Cerebellar nuclear complex (tissue), 1 donor: ENCODE results near the gene ANTXR1.

Experiments used
- DNase-seq, 2 experiments: peaks; one replicate each; lab custom pipeline; 2025; lab: John Stamatoyannopoulos, UW

Gene ANTXR1

GRCh38 chr2:69013142-69013839 lies at the start of gene ANTXR1:
Gene ANTXR1, plus strand, starts transcription at chr2:69013179. Its CDS starts 321 bp downstream, at chr2:69013500.
- no peak for DNase-seq

DNA sequence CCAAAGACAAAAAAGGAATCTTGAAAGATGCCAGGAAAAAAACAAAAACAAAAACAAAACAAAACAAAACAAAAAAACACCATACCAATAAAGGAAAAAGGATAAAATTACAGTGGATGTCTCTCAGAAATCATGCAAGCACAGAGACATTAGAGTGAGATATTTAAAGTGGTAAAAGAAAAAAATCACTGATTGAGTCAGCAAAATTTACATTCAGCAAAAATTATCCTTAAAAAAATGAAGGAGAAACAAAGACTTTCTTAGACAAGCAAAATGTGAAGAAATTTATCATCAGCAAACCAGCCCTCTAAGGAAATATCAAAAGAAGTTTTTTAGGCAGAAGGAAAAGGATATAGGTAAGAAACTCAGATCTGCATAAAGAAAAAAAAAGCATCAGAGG lies 48.7 kb upstream of the ANTXR1 start:
- no peak for DNase-seq

GRCh38 chr2:68968221-68968620 lies 44.8 kb upstream of the ANTXR1 start:
- DNase-seq: no peak

GRCh38 chr2:68969736-68970490 lies 43.1 kb upstream of the ANTXR1 start:
- DNase-seq: no peak

GRCh38 chr2:68970566-68971265 lies 42.3 kb upstream of the ANTXR1 start:
- DNase-seq: no peak

- DNase-seq: no peak
These were observed 41.3 kb upstream of the ANTXR1 start for GRCh38 chr2:68971591-68972231.

DNA sequence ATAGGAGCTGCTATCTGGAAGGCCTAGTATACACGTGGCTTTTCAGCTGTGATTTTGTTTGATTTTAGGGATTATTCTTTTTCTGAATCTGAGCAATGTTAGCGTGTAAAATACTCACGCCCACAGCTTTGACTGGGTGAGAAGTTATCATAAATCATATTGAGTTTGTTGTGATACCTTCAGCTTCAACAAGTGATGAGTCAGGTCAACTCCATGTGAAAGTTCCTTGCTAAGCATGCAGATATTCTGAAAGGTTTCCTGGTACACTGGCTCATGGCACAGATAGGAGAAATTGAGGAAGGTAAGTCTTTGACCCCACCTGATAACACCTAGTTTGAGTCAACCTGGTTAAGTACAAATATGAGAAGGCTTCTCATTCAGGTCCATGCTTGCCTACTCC lies 38.7 kb upstream of the ANTXR1 start, which contains the start of gene GKN1:
GKN1 (plus strand) TSS at position 386 of the 400 bp plus-strand sequence. CDS start 42 bp downstream, outside the sequence.
- DNase-seq: no peak

DNA sequence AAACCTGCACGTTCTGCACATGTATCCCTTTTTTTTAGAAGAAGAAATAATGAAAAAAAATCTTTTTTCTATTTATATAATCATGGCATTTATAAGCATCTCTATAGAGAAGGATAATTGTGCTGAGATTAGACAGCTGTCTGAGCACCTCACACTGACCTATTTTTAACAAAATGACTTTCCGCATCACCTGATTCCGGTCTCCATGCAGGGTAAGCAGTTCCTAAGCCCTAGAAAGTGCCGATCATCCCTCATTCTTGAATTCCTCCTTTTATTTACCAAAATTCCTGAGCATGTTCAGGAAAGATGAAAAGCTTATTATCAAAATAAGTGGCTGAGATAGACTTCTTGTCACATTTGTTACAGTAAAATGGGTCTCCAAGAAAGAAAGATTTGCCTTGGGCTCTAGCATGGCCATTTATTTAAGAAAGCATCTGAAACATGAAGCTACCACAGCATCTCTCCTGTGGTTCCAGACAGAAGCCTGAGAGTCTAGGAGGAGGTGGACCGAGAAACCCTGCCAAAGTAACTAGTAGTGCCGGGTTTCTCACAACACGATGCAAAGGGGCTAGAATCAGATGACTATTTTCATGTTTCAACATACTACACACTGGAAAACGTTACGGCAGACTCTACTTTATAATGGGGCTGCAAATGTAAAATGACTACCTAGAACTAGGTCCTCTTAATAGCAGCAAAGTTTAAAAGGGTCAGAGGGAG lies 37.9 kb upstream of the ANTXR1 start:
- no peak for DNase-seq

- no peak for DNase-seq
These were observed 37.1 kb upstream of the ANTXR1 start for GRCh38 chr2:68975844-68976243.

DNA sequence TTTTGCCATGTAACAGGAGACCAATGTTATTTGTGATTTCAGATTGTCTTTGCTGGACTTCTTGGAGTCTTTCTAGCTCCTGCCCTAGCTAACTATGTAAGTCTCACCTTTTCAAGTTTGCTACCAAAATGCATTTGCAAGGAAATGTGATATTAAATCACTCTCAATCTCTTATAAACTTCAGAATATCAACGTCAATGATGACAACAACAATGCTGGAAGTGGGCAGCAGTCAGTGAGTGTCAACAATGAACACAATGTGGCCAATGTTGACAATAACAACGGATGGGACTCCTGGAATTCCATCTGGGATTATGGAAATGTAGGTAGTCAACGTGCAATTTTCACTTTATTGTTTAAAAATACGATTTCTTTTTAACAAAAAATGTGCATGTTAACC lies 35.5 kb upstream of the ANTXR1 start:
- DNase-seq: no peak

- DNase-seq: no peak
These were observed 34.9 kb upstream of the ANTXR1 start for GRCh38 chr2:68978098-68978497.

DNA sequence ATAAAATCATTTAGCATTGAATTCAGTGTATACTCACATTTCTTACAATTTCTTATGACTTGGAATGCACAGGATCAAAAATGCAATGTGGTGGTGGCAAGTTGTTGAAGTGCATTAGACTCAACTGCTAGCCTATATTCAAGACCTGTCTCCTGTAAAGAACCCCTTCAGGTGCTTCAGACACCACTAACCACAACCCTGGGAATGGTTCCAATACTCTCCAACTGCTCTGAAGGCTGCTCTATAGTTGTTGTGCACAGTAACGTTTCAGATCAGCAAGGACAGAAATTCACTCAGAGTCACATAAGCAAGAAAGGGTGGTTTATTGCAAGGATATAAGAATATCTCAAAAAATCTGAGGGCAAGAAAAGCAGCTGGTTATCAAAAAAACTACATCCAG lies 32.0 kb upstream of the ANTXR1 start:
- DNase-seq: no peak

- no peak for DNase-seq
These were observed 25.9 kb upstream of the ANTXR1 start for GRCh38 chr2:68987021-68987503.

- no peak for DNase-seq
These were observed 23.9 kb upstream of the ANTXR1 start for GRCh38 chr2:68989035-68989434.

DNA sequence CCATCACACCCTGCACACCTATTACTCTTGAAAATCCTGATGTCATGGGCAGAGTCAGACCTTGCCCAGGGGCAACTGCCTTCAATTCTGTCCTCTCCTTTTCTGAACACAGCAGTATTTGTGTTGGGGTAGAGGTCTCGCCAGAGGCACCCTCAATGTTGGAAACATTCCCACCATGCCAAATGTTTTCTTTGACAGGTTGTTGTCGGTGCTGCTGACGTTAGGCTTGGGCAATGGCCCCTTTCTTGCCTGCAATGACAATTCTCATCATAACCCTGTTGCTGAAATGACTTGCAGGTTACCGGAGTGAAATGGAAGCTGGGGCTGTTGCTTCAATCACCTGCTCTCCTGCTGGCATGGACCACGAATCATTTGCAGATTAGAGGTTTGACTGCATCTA lies 20.6 kb upstream of the ANTXR1 start:
- no peak for DNase-seq

DNA sequence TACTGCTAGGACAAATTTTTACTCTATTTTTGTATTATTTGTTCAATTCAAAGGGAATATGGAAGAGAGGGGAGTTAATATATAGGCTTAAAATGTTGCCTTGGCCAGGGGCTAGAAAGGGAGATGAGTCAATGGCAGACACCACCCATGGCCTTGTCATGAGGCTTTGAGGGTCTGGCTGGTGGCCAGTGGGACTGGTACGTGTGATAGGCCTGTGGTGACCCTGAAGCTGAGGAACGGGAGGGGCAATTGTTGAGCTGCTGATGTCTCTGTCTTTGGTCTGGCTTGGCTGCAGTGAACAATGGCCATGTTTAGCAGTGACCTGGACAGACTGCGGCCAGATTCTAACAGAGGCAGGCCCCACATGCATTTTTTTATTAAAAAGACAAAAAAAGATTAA lies 20.0 kb upstream of the ANTXR1 start:
- DNase-seq: no peak

DNA sequence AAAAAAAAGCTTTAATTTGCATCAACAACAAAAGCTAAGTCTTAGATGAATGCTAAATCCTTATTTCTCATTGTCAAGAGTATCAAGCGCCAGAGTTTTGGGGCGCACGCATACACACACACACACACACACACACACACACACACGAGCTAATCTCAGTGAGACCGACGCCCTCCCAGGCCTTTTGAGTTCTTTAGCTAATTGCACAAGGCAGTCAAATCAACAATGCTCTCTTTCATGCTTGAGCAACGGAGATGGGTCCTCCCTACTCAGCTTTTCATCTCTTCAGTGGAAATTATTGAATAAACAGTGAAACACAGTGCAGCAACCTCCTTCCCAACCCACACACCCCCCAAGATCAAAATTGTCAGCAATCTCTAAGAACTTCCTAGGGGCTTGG lies 19.3 kb upstream of the ANTXR1 start:
- DNase-seq: no peak

GRCh38 chr2:68994864-68995263 lies 18.1 kb upstream of the ANTXR1 start:
- no peak for DNase-seq

DNA sequence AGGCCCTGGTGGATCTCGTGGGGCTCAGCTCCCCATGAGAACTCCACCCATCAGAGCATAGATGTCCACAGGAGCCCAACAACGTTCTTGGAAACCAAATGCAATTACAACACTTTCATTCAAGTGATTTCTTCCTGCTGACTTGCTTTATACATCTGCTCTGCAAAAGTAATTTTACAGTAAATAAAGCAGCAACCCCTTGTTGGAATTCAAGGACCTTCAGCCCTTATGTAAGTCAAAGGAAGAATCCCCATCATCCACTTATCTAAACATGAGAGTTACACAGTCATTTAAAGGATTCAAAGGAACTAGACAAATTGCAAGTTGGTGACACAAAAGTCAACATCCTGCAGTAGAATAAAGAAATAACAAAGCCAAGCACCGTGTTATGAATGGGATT lies 17.1 kb upstream of the ANTXR1 start:
- no peak for DNase-seq

- DNase-seq: no peak
These were observed 15.6 kb upstream of the ANTXR1 start for GRCh38 chr2:68997401-68997800.

DNA sequence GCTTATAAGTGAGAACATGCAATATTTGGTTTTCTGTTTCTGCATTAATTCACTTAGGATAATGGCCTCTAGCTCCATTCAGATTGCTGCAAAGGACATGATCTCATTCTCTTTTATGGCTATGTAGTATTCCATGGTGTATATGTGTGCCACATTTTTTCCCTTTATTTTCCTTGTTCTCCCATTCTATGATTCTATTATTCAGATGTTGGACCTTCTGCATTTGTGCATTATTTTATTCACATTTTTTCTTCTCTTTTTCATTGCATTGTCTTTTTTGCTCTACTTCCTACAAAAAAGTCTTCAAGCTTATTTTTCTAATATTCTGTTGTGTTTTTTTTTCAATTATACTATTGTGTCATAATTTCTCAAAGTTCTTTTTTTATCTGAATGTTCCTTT lies 11.1 kb upstream of the ANTXR1 start:
- DNase-seq: no peak

DNA sequence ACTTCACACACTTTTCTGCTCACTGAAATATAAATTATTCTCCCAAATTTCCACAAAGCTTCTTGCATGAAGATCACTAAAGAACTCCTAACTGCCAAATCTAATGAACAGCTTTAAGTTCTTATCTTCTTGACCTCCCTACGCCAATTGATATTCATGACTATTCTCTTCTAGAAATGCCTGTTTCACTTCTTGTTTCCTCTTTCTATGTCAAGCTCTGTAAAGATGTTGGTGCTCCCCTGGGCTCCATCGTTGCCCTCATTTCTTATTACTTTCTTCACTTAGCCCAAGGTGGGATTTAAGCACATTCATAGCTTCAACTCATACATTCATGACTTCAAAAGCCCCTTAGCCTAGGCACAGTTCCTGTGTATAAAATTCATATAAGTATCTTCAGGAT lies 9.2 kb upstream of the ANTXR1 start:
- DNase-seq: no peak
